Dermis blood vessel endothelial cell (primary cell): Measurements from ENCODE around the gene GRHL1. TPM values are rescaled to one million over a fixed set of nuclear protein-coding genes. Genes with fewer than 3 reads are reported as not detected.
A peak's percentile ranks its signal among the peaks of the same experiment; 100 is the strongest.

Experiments
- DNase-seq: peaks from one replicate; pipeline ENCODE4 v3.0.0; 2010
- total RNA-seq: library from RNA; depleted of rRNA; stranded (reverse); fragments of >200 nt; gene quantifications from 2 replicates; pipeline ENCODE4 v1.2.3, GENCODE V29; 2014

GRHL1 gene
- total RNA-seq, 1 donor from 2014 or later, result 0.85 TPM

- DNase-seq, result no peak
Measured at GRCh38 chr2:9994462-9994861, 43.0 kb downstream of the GRHL1 start.

- DNase-seq, result peak; percentile 58
Measured at GRCh38 chr2:9995059-9995458, 43.6 kb downstream of the GRHL1 start.

GRCh38 chr2:9996321-9996720 is 44.8 kb downstream of the GRHL1 start:
- DNase-seq, result no peak

GRCh38 chr2:9997936-9998335 is 46.4 kb downstream of the GRHL1 start:
- DNase-seq, result no peak

GRCh38 chr2:9998916-9999654 is 47.6 kb downstream of the GRHL1 start:
- DNase-seq, result no peak

GRCh38 chr2:9999693-10000092 is 48.2 kb downstream of the GRHL1 start:
- DNase-seq, result no peak

GRCh38 chr2:10000541-10000940 is 49.0 kb downstream of the GRHL1 start:
- DNase-seq, result no peak

- DNase-seq, result no peak
Measured at GRCh38 chr2:10001586-10001985, 50.1 kb downstream of the GRHL1 start.

GRCh38 chr2:10002109-10002508 is 50.6 kb downstream of the GRHL1 start:
- DNase-seq, result no peak

GRCh38 chr2:10002681-10003080 is 51.2 kb downstream of the GRHL1 start:
- no peak for DNase-seq

GRCh38 chr2:10003206-10004125 is 52.0 kb downstream of the GRHL1 start:
- DNase-seq, result no peak

GRCh38 chr2:10004401-10004800 is 52.9 kb downstream of the GRHL1 start:
- no peak for DNase-seq

- DNase-seq, result no peak
Measured at GRCh38 chr2:10004836-10005235, 53.3 kb downstream of the GRHL1 start.

GRCh38 chr2:10005461-10006235 is 54.2 kb downstream of the GRHL1 start:
- no peak for DNase-seq

GRCh38 chr2:10006236-10007161 is 55.0 kb downstream of the GRHL1 start:
- DNase-seq, result no peak

GRCh38 chr2:10007435-10007834 is 55.9 kb downstream of the GRHL1 start:
- DNase-seq, result no peak

GRCh38 chr2:10007921-10008808 is 56.7 kb downstream of the GRHL1 start:
- DNase-seq, result no peak

- no peak for DNase-seq
Measured at GRCh38 chr2:10008809-10009176, 57.3 kb downstream of the GRHL1 start.

- no peak for DNase-seq
Measured at GRCh38 chr2:10009271-10009810, 57.8 kb downstream of the GRHL1 start.
